GM12878 (cell line): ENCODE results near the gene RBM4B. TPM values are rescaled to one million over a fixed set of nuclear protein-coding genes. Genes with fewer than 3 reads are reported as not detected.

ENCODE experiments used
- ATAC-seq: fragments of 200-7000 bp; cut with Tn5 transposase; 3 replicates; pipeline ENCODE4 v1.9.1; 2020; ENCODE audit warnings: mild to moderate bottlenecking, moderate library complexity
- Bru-seq: library from RNA; stranded (reverse); fragments of 400-500 nt; gene quantifications from one replicate; lab custom pipeline; 2021; lab: Mats Ljungman, UMichigan
- BruChase-seq, 2 experiments: library from RNA; stranded (reverse); fragments of 400-500 nt; gene quantifications; one replicate each; lab custom pipeline; 2021; lab: Mats Ljungman, UMichigan
- BruUV-seq: library from RNA; stranded (reverse); fragments of 400-500 nt; replicated peaks from 2 replicates; lab custom pipeline; 2021; lab: Mats Ljungman, UMichigan
- CTCF ChIA-PET: fragments of 300-600 bp; sonication (Branson Sonifier 250); formaldehyde crosslinking; extraction: SDS; loops from one replicate; lab custom pipeline; 2021; ENCODE audit warnings: inconsistent platforms; lab: Yijun Ruan, JAX
- POLR2A ChIA-PET: fragments of 350-600 bp; formaldehyde crosslinking; extraction: SDS; loops from one replicate; lab custom pipeline; 2021; ENCODE audit warnings: inconsistent platforms; lab: Charles Lee
- RAD21 ChIA-PET: fragments of 300-600 bp; sonication (Branson Sonifier 250); formaldehyde crosslinking; loops from one replicate; lab custom pipeline; 2023; ENCODE audit warnings: antibody characterized with exemption; ENCODE audit not compliant: unreplicated experiment; lab: Charles Lee
- SMC1A ChIA-PET: fragments of 300-600 bp; sonication (Branson Sonifier 250); formaldehyde crosslinking; loops from one replicate; lab custom pipeline; 2023; ENCODE audit not compliant: unreplicated experiment, uncharacterized antibody; lab: Charles Lee
- DNase-seq: peaks from one replicate; pipeline ENCODE4 v3.0.0-alpha.2; 2011; ENCODE audit warnings: low read depth, low spot score
- FAIRE-seq: peaks from 3 replicates; lab custom pipeline; 2011; peaks lifted over from hg19 to GRCh38; lab: Jason Lieb, UNC
- H2AFZ ChIP-seq: 2 replicates; pipeline ENCODE4 v1.6.0; 2011; ENCODE audit warnings: low read depth, low read length, control low read depth; ENCODE audit not compliant: control insufficient read depth
- H3K27ac ChIP-seq: 2 replicates; pipeline ENCODE4 v1.5.1; 2011; ENCODE audit warnings: control low read depth; ENCODE audit not compliant: control insufficient read depth, insufficient read depth
- H3K27me3 ChIP-seq, 2 experiments: replicated peaks in 1 of 2; 2 replicates each; pipeline versions ENCODE4 v1.6.0 to v1.6.1; 2011; ENCODE audit warnings: low read length in 1 of 2; ENCODE audit not compliant: control insufficient read depth in 2 of 2, insufficient read depth in 2 of 2
- H3K36me3 ChIP-seq, 2 experiments: 2 replicates each; pipeline ENCODE4 v1.5.1; 2011; ENCODE audit warnings: low read length in 1 of 2; ENCODE audit not compliant: control insufficient read depth in 2 of 2, insufficient read depth in 2 of 2
- H3K4me1 ChIP-seq: 2 replicates; pipeline ENCODE4 v1.6.1; 2011; ENCODE audit warnings: mild to moderate bottlenecking, low read length, moderate library complexity, mixed read lengths; ENCODE audit not compliant: control insufficient read depth, insufficient read depth
- H3K4me2 ChIP-seq: 2 replicates; pipeline ENCODE4 v1.6.0; 2011; ENCODE audit warnings: control low read depth; ENCODE audit not compliant: control insufficient read depth, insufficient read depth
- H3K4me3 ChIP-seq: fragments of 200-600 bp; sonication (generic); 2 replicates; pipeline ENCODE4 v1.5.1; 2016
- H3K79me2 ChIP-seq: 2 replicates; pipeline ENCODE4 v1.6.0; 2011; ENCODE audit warnings: low read length; ENCODE audit not compliant: control insufficient read depth, insufficient read depth
- H3K9ac ChIP-seq: 2 replicates; pipeline ENCODE4 v1.8.0; 2011; ENCODE audit warnings: low read length, control low read depth, mixed read lengths; ENCODE audit not compliant: control insufficient read depth, insufficient read depth
- H3K9me3 ChIP-seq: replicated peaks from 3 replicates; pipeline ENCODE4 v1.5.1; 2011; ENCODE audit warnings: mild to moderate bottlenecking, low read length; ENCODE audit not compliant: control insufficient read depth, insufficient read depth
- H4K20me1 ChIP-seq: 2 replicates; pipeline ENCODE4 v1.6.0; 2011; ENCODE audit not compliant: control insufficient read depth, insufficient read depth
- BMI1 ChIP-seq: fragments of 450-650 bp; IDR thresholded peaks from 2 replicates; pipeline ENCODE4 v1.6.1; 2016; ENCODE audit warnings: mild to moderate bottlenecking, moderate library complexity, borderline replicate concordance
- KDM1A ChIP-seq: fragments of 200-600 bp; sonication (generic); IDR thresholded peaks from 2 replicates; pipeline ENCODE4 v1.6.1; 2016; ENCODE audit warnings: borderline replicate concordance
- KLF5 ChIP-seq: fragments of 450-650 bp; IDR thresholded peaks from 2 replicates; pipeline ENCODE4 v1.6.1; 2014; ENCODE audit warnings: mild to moderate bottlenecking; ENCODE audit not compliant: partially characterized antibody
- RFX5 ChIP-seq: IDR thresholded peaks from 2 replicates; pipeline ENCODE4 v1.6.1; 2011; ENCODE audit warnings: low read depth, low read length, improper control_type of control experiment
- TAF1 ChIP-seq: IDR thresholded peaks from 2 replicates; pipeline ENCODE4 v1.6.1; 2011; ENCODE audit warnings: mild to moderate bottlenecking, low read depth, low read length, borderline replicate concordance
- ZBTB11 ChIP-seq: fragments of 450-650 bp; formaldehyde crosslinking; IDR thresholded peaks from 2 replicates; pipeline ENCODE4 v1.5.0; 2022; ENCODE audit warnings: mild to moderate bottlenecking, missing genetic modification characterization
- WGBS: methylation state at CpG from one replicate; pipeline ENCODE4 v1.1.6; 2016; ENCODE audit warnings: low lambda C conversion rate; ENCODE audit not compliant: insufficient replicate concordance, insufficient coverage; ENCODE audit errors: missing lambda C conversion rate; 5-methylcytosine and 5-hydroxymethylcytosine counted together
- in situ Hi-C: fragments of 300-500 bp; cut with MboI; formaldehyde crosslinking; loops from 9 replicates; pipeline ENCODE4 v1.14.3; 2018; ENCODE audit warnings: mixed read lengths
- intact Hi-C: fragments of 100-400 bp; cut with micrococcal nuclease; formaldehyde crosslinking; loops from one replicate; pipeline ENCODE4 v1.14.2; 2022; ENCODE audit not compliant: unreplicated experiment
- long read RNA-seq, 2 experiments: library from polyadenylated mRNA; unstranded; transcript quantifications; one replicate each; pipeline ENCODE4 v2.0.0, GENCODE V29; 2019 to 2020
- polyA minus RNA-seq, 3 experiments: library from RNA; depleted of rRNA, polyadenylated mRNA; stranded (reverse); fragments of >200 nt; gene quantifications; 2 replicates each; pipeline ENCODE4 v1.2.3, GENCODE V29; 2011
- polyA plus RNA-seq, 11 experiments: library from polyadenylated mRNA; depleted of rRNA in 4 of 11; unstranded in 6 of 11; stranded (reverse) in 5 of 11; fragments of >200 nt; fragmentation: Nextera tagmentation in 4 of 11; fragmentation: Illumina TruSeq in 1 of 11; extraction: Ambion mirVana in 4 of 11; extraction: Trizol in 1 of 11; gene quantifications; 1 replicate in 1 of 11; 2 replicates in 10 of 11; pipeline versions ENCODE4 v1.2.1 to v1.2.3, GENCODE V29; 2011 to 2016; ENCODE audit warnings: inconsistent platforms in 2 of 11, missing spikeins in 2 of 11, low read depth in 1 of 11
- total RNA-seq, 4 experiments: library from RNA; depleted of rRNA in 3 of 4; stranded (reverse); fragments of >200 nt in 3 of 4; fragmentation: Illumina TruSeq in 1 of 4; extraction: Trizol in 1 of 4; gene quantifications; 2 replicates each; pipeline versions ENCODE4 v1.2.1 to v1.2.3, GENCODE V29; 2013 to 2021
- TF ChIP-seq, protein P1 (sequence below): fragments of 450-650 bp; IDR thresholded peaks from 2 replicates; pipeline ENCODE4 v1.6.1; 2017; ENCODE audit warnings: mild to moderate bottlenecking, moderate library complexity

The RBM4B gene, protein sequence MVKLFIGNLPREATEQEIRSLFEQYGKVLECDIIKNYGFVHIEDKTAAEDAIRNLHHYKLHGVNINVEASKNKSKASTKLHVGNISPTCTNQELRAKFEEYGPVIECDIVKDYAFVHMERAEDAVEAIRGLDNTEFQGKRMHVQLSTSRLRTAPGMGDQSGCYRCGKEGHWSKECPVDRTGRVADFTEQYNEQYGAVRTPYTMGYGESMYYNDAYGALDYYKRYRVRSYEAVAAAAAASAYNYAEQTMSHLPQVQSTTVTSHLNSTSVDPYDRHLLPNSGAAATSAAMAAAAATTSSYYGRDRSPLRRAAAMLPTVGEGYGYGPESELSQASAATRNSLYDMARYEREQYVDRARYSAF
- 27.5 and 32.5 TPM in 2 replicates for total RNA-seq (2013; cell fraction: nucleolus; rRNA removed)
- total RNA-seq (2014; rRNA removed) (15.5 and 16.2 TPM in 2 replicates), total RNA-seq (2014; rRNA removed; fragmentation: Illumina TruSeq; extraction: Trizol) (16.4 and 17.2 TPM in 2 replicates), total RNA-seq (2021) (15.0 and 16.1 TPM in 2 replicates), polyA plus RNA-seq (2011; rRNA removed) (37.0 and 38.1 TPM in 2 replicates), polyA plus RNA-seq (2014; fragmentation: Illumina TruSeq; extraction: Trizol) (19.4 and 20.6 TPM in 2 replicates), polyA plus RNA-seq (2014; fragmentation: Nextera tagmentation; extraction: Ambion mirVana) (10 to 100 TPM; 17.2 to 23.8 TPM), polyA plus RNA-seq (2014; rRNA removed) (23.6 and 26.5 TPM in 2 replicates), polyA plus RNA-seq (2016; fragmentation: Nextera tagmentation; extraction: Ambion mirVana) (10 to 100 TPM; 28.1 to 36.8 TPM), polyA minus RNA-seq (2011; rRNA and poly(A)+ RNA removed) (22.2 and 29.0 TPM in 2 replicates), Bru-seq, nascent RNA (percentile 75 among the genes with signal in this experiment), BruChase-seq, experiment 1, labeled RNA remaining after a 6-hour chase (percentile 65 among the genes with signal in this experiment), BruChase-seq, experiment 2, labeled RNA remaining after a 2-hour chase (percentile 74 among the genes with signal in this experiment)
- polyA plus RNA-seq (2011; ENCODE audit: low read depth): 13.4 TPM
- polyA plus RNA-seq (2011; cell fraction: cytosol; rRNA removed): 26.1 and 30.9 TPM in 2 replicates
- polyA plus RNA-seq (2011; cell fraction: nucleus; rRNA removed): 38.9 and 44.5 TPM in 2 replicates
- polyA plus RNA-seq (2012): 15.6 and 15.9 TPM in 2 replicates
- polyA minus RNA-seq (2011; cell fraction: cytosol; rRNA and poly(A)+ RNA removed): 6.8 and 9.6 TPM in 2 replicates
- 12.5 and 15.0 TPM in 2 replicates for polyA minus RNA-seq (2011; cell fraction: nucleus; rRNA and poly(A)+ RNA removed)
- long read RNA-seq, experiment 1, transcript RBM4B-206 (2 exons, 1,646 nt): major isoform, 8 of 20 reads
- long read RNA-seq, experiment 1, transcript RBM4B-201 (4 exons, 1,840 nt): major isoform, 8 of 20 reads
- long read RNA-seq, experiment 1, partial matches to known transcripts: 0 of 20 reads
- long read RNA-seq, experiment 1, other reads (novel, unspliced or antisense): 3 of 20 reads
- long read RNA-seq, experiment 2, transcript RBM4B-201 (4 exons, 1,840 nt): major isoform, 66 of 142 reads
- long read RNA-seq, experiment 2, transcript RBM4B-206 (2 exons, 1,646 nt): minor isoform, 38 of 142 reads
- long read RNA-seq, experiment 2, partial matches to known transcripts: 18 of 142 reads
- long read RNA-seq, experiment 2, other reads (novel, unspliced or antisense): 16 of 142 reads

DNA sequence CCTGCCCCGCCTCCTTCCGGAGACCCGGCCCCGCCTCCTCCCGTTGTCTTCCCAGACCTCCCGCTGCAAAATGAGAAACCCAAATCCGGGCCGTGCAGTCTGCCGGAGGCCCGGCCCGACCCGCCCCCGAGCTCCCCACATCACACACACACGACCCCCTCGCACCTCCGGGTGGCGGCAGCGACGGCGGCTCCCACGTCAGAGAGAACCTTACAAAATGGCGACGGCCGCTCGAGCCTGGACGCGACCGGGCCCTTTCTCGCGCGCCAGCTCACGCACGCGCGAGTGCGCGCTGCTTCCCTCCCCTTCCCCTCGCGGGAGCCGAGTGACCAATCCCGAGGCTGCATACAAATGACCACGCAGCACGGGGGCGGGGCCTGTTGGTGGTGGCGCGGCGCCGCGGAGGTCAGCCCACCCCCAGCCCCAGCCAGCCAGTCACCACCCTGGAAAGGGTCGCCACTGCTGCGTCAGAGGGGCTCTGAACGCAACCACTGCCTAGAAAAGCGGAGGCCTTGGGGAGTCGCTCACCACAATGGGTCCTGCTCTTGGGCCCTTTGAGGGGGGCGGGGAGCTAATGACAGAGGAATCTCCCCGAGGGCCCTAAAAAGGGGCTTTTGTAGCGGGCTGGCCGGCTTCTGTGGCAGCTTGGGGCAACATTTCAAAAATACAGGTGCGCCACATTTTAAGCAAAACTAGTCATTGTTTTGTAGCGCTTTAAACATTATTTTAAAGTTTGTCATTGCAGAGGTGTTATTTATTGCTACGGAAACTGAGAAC is at the start of gene RBM4B:
Gene RBM4B, minus strand, starts transcription at position 289 of the 777 bp plus-strand sequence. CDS start 808 bp downstream, outside the sequence.
- H4K20me1 ChIP-seq: no peaks in the 10 kb centered on the region
- peak; percentile 84 for DNase-seq
- H3K27ac ChIP-seq: peak within 1 kb of the TSS; percentile 89
- intact Hi-C loops: loop anchor here (1.0 to 10.0 kb wide), 7 partner anchors 61 to 269 kb away; partner anchors contain the start of genes ACTN3, CCDC87, CCS and DPP3
- ChIA-PET CTCF (interaction anchor here (0.7 to 6.3 kb wide), 51 partner anchors 10 to 292 kb away, joined by 3 to 166 read pairs (median 5); partner anchors contain the start of genes ACTN3, BBS1, CCDC87 and CCS), POLR2A (interaction anchor here (0.6 to 3.2 kb wide), 23 partner anchors 9 to 292 kb away, joined by 3 to 26 read pairs (median 4); partner anchors contain the start of genes ACTN3, CCDC87, CCS and CTSF), SMC1A (interaction anchor here (0.7 to 4.2 kb wide), 37 partner anchors 10 to 332 kb away, joined by 3 to 74 read pairs (median 5); partner anchors contain the start of genes ACTN3, BRMS1, CCDC87 and CCS), RAD21 (interaction anchor here (0.7 to 4.0 kb wide), 46 partner anchors 8 to 491 kb away, joined by 3 to 74 read pairs (median 5); partner anchors contain the start of genes ACTN3, CCDC87, CCS and CTSF)
- peak; percentile 75 for FAIRE-seq
- peak within 1 kb of the TSS; percentile 89 for H2AFZ ChIP-seq
- no peaks in the 10 kb centered on the region for H3K9me3 ChIP-seq
- peak within 1 kb of the TSS; percentile 78 for H3K9ac ChIP-seq
- H3K36me3 ChIP-seq: no peaks in the 10 kb centered on the region
- under 1% methylated on average over 53 of the region's 61 CpGs for WGBS
- BruUV-seq: no TSS peak
- peaks cover 24% of the 10 kb centered on the region for H3K79me2 ChIP-seq
- H3K4me3 ChIP-seq: peak within 1 kb of the TSS; percentile 75
- in situ Hi-C loops: no loop called here
- H3K4me1 ChIP-seq: peaks cover 9% of the 10 kb centered on the region
- peak within 1 kb of the TSS; percentile 98 for H3K4me2 ChIP-seq
- no peaks in the 10 kb centered on the region for H3K27me3 ChIP-seq
- ATAC-seq: peak; percentile 96
- TF ChIP-seq ZBTB11 (CRISPR knock-in tag) (no peak), KLF5 (peak; percentile 32), BMI1 (no peak), RFX5 (peak; percentile 86), KDM1A (no peak), TAF1 (peak; percentile 60)
- TF ChIP-seq, protein P1, sequence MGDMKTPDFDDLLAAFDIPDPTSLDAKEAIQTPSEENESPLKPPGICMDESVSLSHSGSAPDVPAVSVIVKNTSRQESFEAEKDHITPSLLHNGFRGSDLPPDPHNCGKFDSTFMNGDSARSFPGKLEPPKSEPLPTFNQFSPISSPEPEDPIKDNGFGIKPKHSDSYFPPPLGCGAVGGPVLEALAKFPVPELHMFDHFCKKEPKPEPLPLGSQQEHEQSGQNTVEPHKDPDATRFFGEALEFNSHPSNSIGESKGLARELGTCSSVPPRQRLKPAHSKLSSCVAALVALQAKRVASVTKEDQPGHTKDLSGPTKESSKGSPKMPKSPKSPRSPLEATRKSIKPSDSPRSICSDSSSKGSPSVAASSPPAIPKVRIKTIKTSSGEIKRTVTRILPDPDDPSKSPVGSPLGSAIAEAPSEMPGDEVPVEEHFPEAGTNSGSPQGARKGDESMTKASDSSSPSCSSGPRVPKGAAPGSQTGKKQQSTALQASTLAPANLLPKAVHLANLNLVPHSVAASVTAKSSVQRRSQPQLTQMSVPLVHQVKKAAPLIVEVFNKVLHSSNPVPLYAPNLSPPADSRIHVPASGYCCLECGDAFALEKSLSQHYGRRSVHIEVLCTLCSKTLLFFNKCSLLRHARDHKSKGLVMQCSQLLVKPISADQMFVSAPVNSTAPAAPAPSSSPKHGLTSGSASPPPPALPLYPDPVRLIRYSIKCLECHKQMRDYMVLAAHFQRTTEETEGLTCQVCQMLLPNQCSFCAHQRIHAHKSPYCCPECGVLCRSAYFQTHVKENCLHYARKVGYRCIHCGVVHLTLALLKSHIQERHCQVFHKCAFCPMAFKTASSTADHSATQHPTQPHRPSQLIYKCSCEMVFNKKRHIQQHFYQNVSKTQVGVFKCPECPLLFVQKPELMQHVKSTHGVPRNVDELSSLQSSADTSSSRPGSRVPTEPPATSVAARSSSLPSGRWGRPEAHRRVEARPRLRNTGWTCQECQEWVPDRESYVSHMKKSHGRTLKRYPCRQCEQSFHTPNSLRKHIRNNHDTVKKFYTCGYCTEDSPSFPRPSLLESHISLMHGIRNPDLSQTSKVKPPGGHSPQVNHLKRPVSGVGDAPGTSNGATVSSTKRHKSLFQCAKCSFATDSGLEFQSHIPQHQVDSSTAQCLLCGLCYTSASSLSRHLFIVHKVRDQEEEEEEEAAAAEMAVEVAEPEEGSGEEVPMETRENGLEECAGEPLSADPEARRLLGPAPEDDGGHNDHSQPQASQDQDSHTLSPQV: no peak
